ENCODE data around the gene GPX5. TPM values are rescaled to one million over a fixed set of nuclear protein-coding genes. Genes with fewer than 3 reads are reported as not detected.

GPX5 gene
- polyA plus RNA-seq, 1 donor from 2014 or later = not detected

GRCh38 chr6:28558629-28559028, 32.9 kb downstream of the GPX5 start (continued):
- TF ChIP-seq CTCF (IDR thresholded peaks at IDR 0.05; ENCODE audit: poor library complexity, severe bottlenecking) = no peak
- no peak for TF ChIP-seq SMC3 (conservative IDR thresholded peaks at IDR 0.05; ENCODE audit: poor library complexity)

- Histone ChIP-seq H3K4me2 (ENCODE audit: low read length) (no peak overlapping the region), H2AFZ (ENCODE audit: low read depth, low read length) (no peak overlapping the region), H4K20me1 (ENCODE audit: insufficient read depth) (no peaks in the 10 kb centered on the region), H3K27ac (ENCODE audit: low read length) (no peak overlapping the region), H3K9me3 (ENCODE audit: low read length) (no peaks in the 10 kb centered on the region), H3K36me3 (ENCODE audit: insufficient read depth, low read length) (no peaks in the 10 kb centered on the region), H3K9me2 (ENCODE audit: insufficient read depth, low read length) (no peaks in the 10 kb centered on the region), H3K79me2 (replicated peaks; ENCODE audit: insufficient read depth, low read length) (no peaks in the 10 kb centered on the region), H3K4me3 (ENCODE audit: low read length) (no peak overlapping the region), H3K27me3 (ENCODE audit: insufficient read depth, low read depth, low read length) (no peaks in the 10 kb centered on the region), H3K9ac (ENCODE audit: low read length) (no peak overlapping the region), H3F3A (ENCODE audit: insufficient read depth, low read length, poor library complexity, severe bottlenecking) (no peaks in the 10 kb centered on the region)
- TF ChIP-seq MXI1 (conservative IDR thresholded peaks at IDR 0.05; ENCODE audit: poor library complexity, severe bottlenecking) = no peak
- TF ChIP-seq EZH2 (IDR thresholded peaks at IDR 0.05; ENCODE audit: borderline replicate concordance, insufficient read depth, low read length, poor library complexity, severe bottlenecking) = no peak
- no peak for TF ChIP-seq EP300 (conservative IDR thresholded peaks at IDR 0.05; ENCODE audit: poor library complexity, severe bottlenecking)
- TF ChIP-seq CTCF (IDR thresholded peaks at IDR 0.05; ENCODE audit: poor library complexity, severe bottlenecking) = no peak
- no peak for TF ChIP-seq REST (IDR thresholded peaks at IDR 0.05; ENCODE audit: borderline replicate concordance)
- TF ChIP-seq POLR2AphosphoS5 (IDR thresholded peaks at IDR 0.05) = no peak
These were observed 37.9 kb downstream of the GPX5 start for GRCh38 chr6:28563430-28564095.

All from neural cell (in vitro differentiated cells).